ENCODE results near the gene VGF.

VGF gene

GRCh38 chr7:101185258-101185839 lies 20.0 kb upstream of the VGF start:
- peak; percentile 66 for DNase-seq (ENCODE audit: low read depth)

DNA sequence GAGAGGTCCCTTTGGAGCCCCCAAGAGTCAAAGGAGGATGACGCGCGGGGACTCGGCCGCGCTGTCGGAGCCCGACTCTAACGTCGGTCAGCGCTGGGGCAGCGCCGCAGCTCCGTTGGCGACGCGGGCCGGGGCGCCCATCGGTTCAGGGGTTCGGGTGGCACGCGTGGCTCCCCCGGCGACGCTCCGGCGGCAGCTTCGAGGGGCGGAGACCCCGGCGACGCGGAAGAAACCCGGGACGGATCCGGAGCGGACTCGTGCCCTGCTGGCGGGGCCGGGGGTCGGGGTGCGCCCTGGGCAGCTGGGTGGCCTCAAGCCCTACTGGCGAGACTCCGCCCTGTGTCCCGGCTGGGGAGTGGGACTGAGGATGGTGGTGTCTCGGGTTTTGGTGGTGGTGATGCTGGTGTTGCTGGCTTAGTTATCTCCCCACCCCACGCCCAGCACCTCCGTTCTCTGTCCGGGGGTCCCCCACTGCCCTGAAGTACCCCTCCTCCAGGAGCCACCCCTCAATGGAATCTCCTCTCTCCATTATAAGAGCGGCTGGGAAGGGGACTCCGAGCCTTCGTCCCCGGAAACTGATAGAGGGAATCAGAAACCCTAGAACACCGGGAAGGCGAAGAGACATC lies 14.9 kb upstream of the VGF start, which contains the start of gene NAT16:
Gene NAT16, minus strand, starts transcription at position 164 of the 626 bp plus-strand sequence. CDS start 5,486 bp downstream, outside the sequence.
- DNase-seq (ENCODE audit: low read depth), result no peak

- DNase-seq (ENCODE audit: low read depth), result no peak
Measured at GRCh38 chr7:101179713-101180112, 14.3 kb upstream of the VGF start.

- DNase-seq (ENCODE audit: low read depth), result no peak
Measured at GRCh38 chr7:101179117-101179516, 13.7 kb upstream of the VGF start.

GRCh38 chr7:101177644-101178043 lies 12.3 kb upstream of the VGF start:
- DNase-seq (ENCODE audit: low read depth), result no peak

- DNase-seq (ENCODE audit: low read depth), result no peak
Measured at GRCh38 chr7:101175664-101176063, 10.3 kb upstream of the VGF start.

- no peak for DNase-seq (ENCODE audit: low read depth)
Measured at GRCh38 chr7:101174322-101174854, 9.0 kb upstream of the VGF start.

DNA sequence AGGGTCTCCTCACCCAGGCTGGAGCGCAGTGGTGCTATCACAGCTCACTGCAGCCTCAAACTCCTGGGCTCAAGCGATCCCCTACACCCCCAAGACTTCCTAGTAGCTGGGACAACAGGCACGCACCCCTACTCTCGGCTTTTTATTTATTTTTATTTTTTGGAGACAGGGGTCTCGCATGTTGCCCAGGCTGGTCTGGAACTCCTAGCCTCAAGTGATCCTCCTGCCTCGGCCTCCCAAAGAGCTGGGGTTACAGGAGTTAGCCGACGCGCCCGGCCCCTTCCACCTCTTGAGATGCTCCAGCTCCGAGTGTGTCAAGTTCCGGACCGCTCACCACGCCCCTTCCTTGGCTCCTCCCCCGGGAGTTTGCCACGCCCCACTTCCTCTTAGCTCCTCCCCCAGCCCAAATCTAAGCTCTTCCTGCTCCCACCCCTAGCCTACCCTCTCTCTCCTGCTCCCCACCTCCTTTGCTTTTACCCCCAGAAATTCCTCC lies 8.4 kb upstream of the VGF start:
- peak; percentile 73 for DNase-seq (ENCODE audit: low read depth)

GRCh38 chr7:101172854-101173751 lies 7.7 kb upstream of the VGF start:
- peak; percentile 85 for DNase-seq (ENCODE audit: low read depth)

DNA sequence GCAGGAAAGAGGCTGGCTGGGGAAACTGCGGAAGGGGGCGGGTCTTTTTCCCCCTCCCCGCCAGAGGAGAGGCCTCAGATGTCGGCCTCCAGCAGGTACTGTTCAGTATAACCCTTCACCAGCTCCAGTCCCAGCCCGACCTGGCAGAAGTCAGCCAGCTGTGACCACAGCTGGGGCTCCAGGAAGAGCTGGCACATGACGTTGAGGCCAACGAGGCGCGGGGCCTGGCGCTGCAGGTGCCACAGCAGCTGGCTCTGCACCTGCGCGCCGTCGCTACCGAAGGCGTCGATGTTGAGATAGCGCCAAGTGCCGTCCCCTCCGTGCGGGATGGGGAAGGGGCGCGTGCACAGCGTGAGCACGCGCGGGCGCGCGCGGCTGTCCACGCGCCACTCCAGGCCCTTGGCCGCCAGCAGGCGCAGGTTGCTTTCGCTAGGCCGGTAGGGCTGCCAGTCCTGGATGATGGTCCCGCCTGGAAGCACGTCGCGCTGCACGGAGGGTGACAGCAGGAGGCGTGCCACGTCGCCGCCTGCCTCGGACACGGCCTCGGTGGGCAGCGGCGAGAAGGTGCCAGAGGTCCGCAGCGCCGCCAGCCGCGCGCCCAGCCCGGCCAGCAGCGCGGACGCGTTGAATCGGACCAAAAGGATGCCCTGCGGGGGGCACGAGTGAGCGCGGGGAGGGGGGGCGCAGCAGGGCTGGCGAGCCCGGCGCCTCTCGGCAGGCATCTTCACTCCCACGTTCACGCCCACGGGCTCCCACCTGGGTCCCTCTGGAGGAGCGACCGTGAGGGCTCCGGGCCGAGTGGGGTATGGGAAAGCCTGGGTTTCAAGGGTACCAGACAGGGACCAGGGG lies 6.9 kb upstream of the VGF start:
- DNase-seq (ENCODE audit: low read depth), result no peak

DNA sequence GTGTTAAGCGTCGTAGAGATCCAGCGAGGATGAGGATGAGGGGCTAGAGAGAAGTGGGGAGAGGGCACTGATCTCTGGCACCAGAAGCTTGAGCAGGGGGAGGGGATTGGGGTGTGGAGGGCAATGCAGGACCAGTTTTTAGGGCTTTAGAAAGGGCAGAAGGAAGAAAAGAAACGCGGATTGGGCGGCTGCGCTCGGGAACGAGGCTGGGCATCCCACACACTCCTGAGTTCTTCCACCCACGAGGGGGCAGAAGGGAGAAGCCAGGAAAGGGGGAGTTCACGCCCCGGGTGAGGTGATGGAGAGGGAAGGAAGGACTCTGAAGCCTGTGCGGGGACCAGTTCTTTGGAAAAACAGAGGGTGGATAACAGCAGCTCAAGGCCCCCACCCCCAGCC lies 6.1 kb upstream of the VGF start:
- DNase-seq (ENCODE audit: low read depth), result peak; percentile 33

DNA sequence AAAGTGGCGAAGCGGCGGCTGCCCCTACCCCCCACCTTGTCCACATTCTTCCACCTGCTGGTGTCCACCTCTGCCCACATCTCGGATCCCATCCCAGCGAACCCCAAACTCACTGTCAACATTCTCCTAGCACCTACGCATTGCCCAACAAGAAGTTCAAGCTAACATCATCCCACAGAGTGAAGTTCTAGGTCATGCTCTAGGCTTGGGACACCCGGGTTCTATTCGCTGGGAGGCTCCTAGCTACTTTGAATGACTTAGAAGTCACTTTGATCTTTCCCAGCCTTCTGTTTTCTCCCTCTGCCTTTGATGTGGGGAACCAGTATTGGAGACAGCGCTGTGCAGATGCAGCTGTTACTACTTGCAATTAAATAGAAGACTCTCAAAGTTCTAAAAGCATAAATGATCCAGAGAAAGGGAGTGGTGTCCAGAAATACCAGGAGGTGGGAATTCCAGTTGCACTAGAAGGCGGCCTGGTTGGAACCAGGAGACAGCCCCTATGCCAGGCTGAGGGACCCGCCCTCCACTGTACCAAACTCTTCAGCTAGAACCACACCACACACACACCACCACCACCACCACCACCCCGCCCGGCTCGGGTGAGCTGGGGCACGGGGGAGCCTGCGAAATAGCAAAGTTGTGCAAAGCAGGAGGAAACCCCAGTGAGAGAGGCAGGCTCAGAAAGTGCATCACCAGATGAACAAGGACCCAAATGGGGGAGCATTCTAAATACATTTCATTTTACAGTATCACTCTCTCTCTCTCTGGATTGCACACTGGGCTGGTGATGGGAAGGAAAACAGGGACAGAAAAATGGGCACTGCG lies 5.5 kb upstream of the VGF start:
- no peak for DNase-seq (ENCODE audit: low read depth)

DNA sequence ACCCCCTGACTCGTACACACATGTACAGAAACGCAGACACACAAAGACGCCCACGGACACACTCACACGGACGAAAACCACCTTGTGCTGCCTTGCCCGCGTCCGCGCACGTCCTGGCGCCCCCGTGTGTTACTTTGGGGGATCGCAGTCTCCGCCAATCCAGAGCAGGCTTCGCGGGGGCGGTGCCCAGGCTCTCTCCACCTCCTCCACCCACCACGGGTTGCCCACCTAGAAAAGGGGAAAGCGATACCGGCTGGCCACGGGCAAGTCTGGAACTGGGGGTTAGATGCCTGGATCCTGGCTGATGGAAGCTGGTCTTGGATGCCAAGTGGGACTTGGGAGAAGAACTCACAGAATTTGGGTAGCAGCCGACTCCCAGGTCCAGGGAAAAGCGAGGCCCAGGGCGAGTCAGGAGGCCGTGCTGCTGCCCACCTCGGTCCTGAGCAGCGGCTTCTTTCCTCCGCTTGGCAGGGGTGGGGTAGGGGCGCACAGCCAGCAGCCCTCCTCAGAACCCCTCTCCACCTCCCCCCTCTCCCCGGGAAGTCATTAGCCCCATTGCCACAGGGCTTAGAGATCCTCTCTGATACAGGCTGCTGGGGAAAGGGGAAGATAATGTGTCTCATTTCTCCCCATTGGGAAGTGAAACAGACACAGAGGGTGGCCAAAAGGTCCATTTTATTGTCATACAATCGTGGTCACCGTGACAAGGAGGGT lies 4.6 kb upstream of the VGF start:
- DNase-seq (ENCODE audit: low read depth), result peak; percentile 69

DNA sequence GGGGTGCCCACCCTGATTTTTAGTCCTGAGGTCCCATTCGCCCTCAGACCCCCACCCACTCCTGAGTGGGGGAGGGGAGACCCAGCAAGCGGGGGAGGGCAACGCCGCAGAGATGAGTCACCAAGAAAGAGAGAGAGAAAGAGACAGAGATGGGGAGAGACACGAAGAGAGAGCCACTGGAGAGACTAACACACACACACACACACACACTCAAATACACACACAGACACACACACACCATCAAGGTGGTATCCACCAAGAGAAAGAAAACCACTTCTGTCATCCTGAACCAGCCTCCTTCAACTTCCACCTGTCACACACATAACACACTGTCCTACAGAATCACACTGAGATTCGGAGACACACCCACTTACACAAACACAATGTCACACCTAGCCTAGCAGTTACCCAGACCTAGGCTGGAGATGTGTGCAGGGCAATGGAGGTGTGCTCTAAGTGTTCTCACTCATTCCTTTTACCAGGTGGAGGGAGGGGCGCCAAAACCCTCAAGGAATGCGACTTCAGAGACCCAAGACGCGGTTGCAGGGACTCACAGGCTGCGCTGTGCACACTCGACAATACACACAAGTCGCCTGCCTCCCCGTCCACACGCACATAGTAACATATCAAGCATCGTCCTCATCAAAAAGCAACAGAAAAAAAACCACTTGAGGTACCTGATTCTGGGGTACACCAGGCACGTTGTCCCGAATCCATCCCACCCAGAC lies 3.9 kb upstream of the VGF start:
- peak; percentile 43 for DNase-seq (ENCODE audit: low read depth)

- peak; percentile 28 for DNase-seq (ENCODE audit: low read depth)
Measured at GRCh38 chr7:101168412-101169049, 3.2 kb upstream of the VGF start.

DNA sequence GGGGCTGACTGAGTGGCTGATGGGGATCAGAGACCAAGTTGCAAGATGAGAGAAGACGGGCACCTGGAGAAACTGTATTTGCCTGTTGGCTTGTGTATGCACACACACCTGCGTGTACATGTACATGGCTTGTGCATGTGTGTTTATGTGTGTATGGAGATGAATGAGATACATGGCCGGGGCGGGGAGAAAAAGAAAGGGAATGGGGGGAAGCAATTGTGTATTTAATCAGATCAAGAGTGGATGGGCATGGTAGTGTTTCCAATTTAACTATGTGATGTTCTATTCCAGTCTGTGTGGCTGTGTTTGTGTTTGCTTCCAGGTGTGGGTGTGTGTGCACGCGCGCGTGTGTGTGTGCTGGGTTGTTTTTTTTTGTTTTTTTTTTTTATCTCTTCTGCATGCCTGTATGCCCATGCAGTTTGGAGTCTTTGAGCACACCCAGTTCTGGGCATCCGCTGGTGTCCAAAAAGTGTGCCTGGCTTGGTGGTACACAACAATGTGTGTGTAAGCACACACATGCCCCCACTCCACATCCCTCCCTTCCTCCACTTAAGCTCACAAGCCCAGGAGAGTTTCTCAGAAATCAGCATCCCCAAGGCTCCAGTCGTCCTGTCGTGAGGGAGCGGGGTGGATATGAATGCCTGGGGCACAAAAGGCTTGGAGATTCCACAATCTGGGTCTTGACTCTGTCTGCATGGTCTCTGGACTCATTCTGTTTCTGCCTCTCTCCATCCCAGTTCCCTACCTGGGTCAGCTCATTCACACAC lies 2.5 kb upstream of the VGF start:
- DNase-seq (ENCODE audit: low read depth), result peak; percentile 36

- DNase-seq (ENCODE audit: low read depth), result peak; percentile 46
Measured at GRCh38 chr7:101166909-101167644, 1.7 kb upstream of the VGF start.

DNA sequence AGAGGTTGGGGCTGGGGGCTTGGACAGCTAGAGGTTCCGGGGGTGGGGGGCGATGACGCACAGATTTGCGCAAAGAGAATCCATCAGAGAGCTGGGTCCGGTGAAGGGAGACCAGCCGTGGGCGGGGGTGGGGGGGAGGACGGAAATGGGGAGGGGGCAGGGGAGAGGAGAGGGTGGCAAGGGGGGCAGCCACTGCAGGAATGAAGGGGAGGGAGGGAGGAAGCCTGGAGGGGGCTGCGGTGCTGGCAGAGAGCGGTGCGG lies 1.2 kb upstream of the VGF start:
- no peak for DNase-seq (ENCODE audit: low read depth)
